ENCODE results near the gene NR1H3. TPM values are rescaled to one million over a fixed set of nuclear protein-coding genes. Genes with fewer than 3 reads are reported as not detected.
A peak's percentile ranks its signal among the peaks of the same experiment; 100 is the strongest.

Gene NR1H3
- total RNA-seq, 1 donor from 2014 or later: 25.8 TPM

GRCh38 chr11:47269829-47270305 is 12.1 kb downstream of the NR1H3 start, which contains the start of gene MADD:
MADD (plus strand) TSS chr11:47270133.
- Mint-ChIP-seq H3K27me3 (no peaks in the 10 kb centered on the region), H3K9me3 (ENCODE audit: low read depth) (no peaks in the 10 kb centered on the region), H3K27ac (peak within 1 kb of the TSS; percentile 97), H3K36me3 (ENCODE audit: insufficient read depth) (peaks cover 1% of the 10 kb centered on the region), H3K4me3 (ENCODE audit: low read depth) (peak within 1 kb of the TSS; percentile 94), H3K4me1 (ENCODE audit: low read depth) (peaks cover 30% of the 10 kb centered on the region)
- TF ChIP-seq CTCF (IDR thresholded peaks at IDR 0.05; ENCODE audit: unreplicated experiment): no peak
- peak; percentile 76 for DNase-seq (ENCODE audit: low spot score, unreplicated experiment)

GRCh38 chr11:47270331-47271271 is 12.8 kb downstream of the NR1H3 start:
- TF ChIP-seq CTCF (IDR thresholded peaks at IDR 0.05; ENCODE audit: unreplicated experiment): no peak
- peak overlapping the region; percentile 47 for H3K27ac Mint-ChIP-seq
- peaks cover 2% of the 10 kb centered on the region for H3K36me3 Mint-ChIP-seq (ENCODE audit: insufficient read depth)
- H3K27me3 Mint-ChIP-seq: no peaks in the 10 kb centered on the region
- DNase-seq (ENCODE audit: low spot score, unreplicated experiment): no peak
- H3K9me3 Mint-ChIP-seq (ENCODE audit: low read depth): no peaks in the 10 kb centered on the region
- peak overlapping the region; percentile 80 for H3K4me3 Mint-ChIP-seq (ENCODE audit: low read depth)
- H3K4me1 Mint-ChIP-seq (ENCODE audit: low read depth): peaks cover 30% of the 10 kb centered on the region

GRCh38 chr11:47271328-47271727 is 13.5 kb downstream of the NR1H3 start:
- Mint-ChIP-seq H3K4me3 (ENCODE audit: low read depth) (peak overlapping the region; percentile 80), H3K9me3 (ENCODE audit: low read depth) (no peaks in the 10 kb centered on the region), H3K36me3 (ENCODE audit: insufficient read depth) (peaks cover 8% of the 10 kb centered on the region), H3K4me1 (ENCODE audit: low read depth) (peaks cover 30% of the 10 kb centered on the region), H3K27ac (peak overlapping the region; percentile 47), H3K27me3 (no peaks in the 10 kb centered on the region)
- no peak for DNase-seq (ENCODE audit: low spot score, unreplicated experiment)
- no peak for TF ChIP-seq CTCF (IDR thresholded peaks at IDR 0.05; ENCODE audit: unreplicated experiment)

- peak overlapping the region; percentile 81 for H3K27ac Mint-ChIP-seq
- H3K9me3 Mint-ChIP-seq (ENCODE audit: low read depth): no peaks in the 10 kb centered on the region
- H3K27me3 Mint-ChIP-seq: no peaks in the 10 kb centered on the region
- no peak for TF ChIP-seq CTCF (IDR thresholded peaks at IDR 0.05; ENCODE audit: unreplicated experiment)
- DNase-seq (ENCODE audit: low spot score, unreplicated experiment): no peak
- peaks cover 8% of the 10 kb centered on the region for H3K36me3 Mint-ChIP-seq (ENCODE audit: insufficient read depth)
- peaks cover 30% of the 10 kb centered on the region for H3K4me1 Mint-ChIP-seq (ENCODE audit: low read depth)
- peak overlapping the region; percentile 80 for H3K4me3 Mint-ChIP-seq (ENCODE audit: low read depth)
These were observed 14.3 kb downstream of the NR1H3 start for GRCh38 chr11:47271961-47272661.

GRCh38 chr11:47272706-47273105 is 14.9 kb downstream of the NR1H3 start:
- Mint-ChIP-seq H3K4me1 (ENCODE audit: low read depth) (peaks cover 30% of the 10 kb centered on the region), H3K27me3 (no peaks in the 10 kb centered on the region), H3K36me3 (ENCODE audit: insufficient read depth) (peaks cover 8% of the 10 kb centered on the region), H3K9me3 (ENCODE audit: low read depth) (no peaks in the 10 kb centered on the region), H3K27ac (no peak overlapping the region), H3K4me3 (ENCODE audit: low read depth) (no peak overlapping the region)
- no peak for DNase-seq (ENCODE audit: low spot score, unreplicated experiment)
- TF ChIP-seq CTCF (IDR thresholded peaks at IDR 0.05; ENCODE audit: unreplicated experiment): no peak

All from progenitor cell of endocrine pancreas (in vitro differentiated cells).